OCI-LY7 (cell line): ENCODE data around the gene CERS6. TPM values are rescaled to one million over a fixed set of nuclear protein-coding genes. Genes with fewer than 3 reads are reported as not detected.

Source experiments
- BruUV-seq: library from RNA; stranded (reverse); fragments of 400-500 nt; replicated peaks from 2 replicates; lab custom pipeline; 2021; lab: Mats Ljungman, UMichigan
- CTCF ChIA-PET: fragments of 300-600 bp; sonication (Branson Sonifier 250); formaldehyde crosslinking; loops from one replicate; lab custom pipeline; 2022; ENCODE audit warnings: antibody characterized with exemption; ENCODE audit not compliant: unreplicated experiment; lab: Charles Lee
- POLR2A ChIA-PET: fragments of 300-600 bp; sonication (Branson Sonifier 250); formaldehyde crosslinking; loops from one replicate; lab custom pipeline; 2022; ENCODE audit warnings: antibody characterized with exemption; lab: Charles Lee
- DNase-seq: peaks from one replicate; pipeline ENCODE4 v3.0.0-alpha.2; 2015; ENCODE audit warnings: low spot score
- H2AFZ ChIP-seq: fragments of 200-600 bp; sonication (generic), shearing (Covaris generic); 2 replicates; pipeline ENCODE4 v1.6.1; 2014; ENCODE audit warnings: mild to moderate bottlenecking, antibody characterized with exemption, low read length, moderate library complexity
- H3K27ac ChIP-seq: fragments of 200-600 bp; sonication (generic); 2 replicates; pipeline ENCODE4 v1.5.1; 2014; ENCODE audit warnings: mixed run types, low read depth, mild to moderate bottlenecking, moderate library complexity, low read length, inconsistent platforms; ENCODE audit not compliant: poor library complexity, severe bottlenecking
- H3K36me3 ChIP-seq: fragments of 200-600 bp; sonication (generic); 2 replicates; pipeline ENCODE4 v1.6.1; 2014; ENCODE audit warnings: mild to moderate bottlenecking, antibody characterized with exemption, low read length, moderate library complexity, mixed read lengths; ENCODE audit not compliant: insufficient read depth
- H3K4me1 ChIP-seq: fragments of 200-600 bp; sonication (generic); 2 replicates; pipeline ENCODE4 v1.5.1; 2014; ENCODE audit warnings: mild to moderate bottlenecking, low read length; ENCODE audit not compliant: insufficient read depth, poor library complexity, severe bottlenecking
- H3K4me2 ChIP-seq: fragments of 200-600 bp; sonication (generic); 2 replicates; pipeline ENCODE4 v1.6.1; 2014; ENCODE audit warnings: mild to moderate bottlenecking, low read length
- H3K4me3 ChIP-seq: fragments of 200-600 bp; sonication (generic); 2 replicates; pipeline ENCODE4 v1.5.1; 2014; ENCODE audit warnings: mild to moderate bottlenecking, low read depth, low read length; ENCODE audit not compliant: poor library complexity, severe bottlenecking
- H3K79me2 ChIP-seq: fragments of 200-600 bp; sonication (generic); 2 replicates; pipeline ENCODE4 v1.6.1; 2016; ENCODE audit warnings: low read depth, mild to moderate bottlenecking, low read length, moderate library complexity, mixed read lengths; ENCODE audit not compliant: insufficient read depth
- H3K9me2 ChIP-seq: fragments of 200-600 bp; sonication (generic); 2 replicates; pipeline ENCODE4 v1.6.1; 2016; ENCODE audit warnings: mild to moderate bottlenecking, low read length, mixed read lengths; ENCODE audit not compliant: insufficient read depth
- H3K9me3 ChIP-seq: fragments of 200-600 bp; sonication (generic); 2 replicates; pipeline ENCODE4 v1.6.1; 2014; ENCODE audit warnings: mild to moderate bottlenecking, mixed run types, low read length, mixed read lengths
- H4K20me1 ChIP-seq: fragments of 200-600 bp; sonication (generic); 2 replicates; pipeline ENCODE4 v1.6.1; 2014; ENCODE audit warnings: mild to moderate bottlenecking, antibody characterized with exemption, low read length, moderate library complexity, mixed read lengths; ENCODE audit not compliant: insufficient read depth
- EZH2phosphoT487 ChIP-seq: fragments of 200-600 bp; sonication (generic); IDR thresholded peaks from 2 replicates; pipeline ENCODE4 v1.6.1; 2018; ENCODE audit warnings: low read depth, borderline replicate concordance, mild to moderate bottlenecking, mixed run types, antibody characterized with exemption, low read length, moderate library complexity, mixed read lengths
- intact Hi-C: fragments of 100-400 bp; cut with micrococcal nuclease; formaldehyde crosslinking; loops from one replicate; pipeline ENCODE4 v1.10.0; 2022; ENCODE audit not compliant: unreplicated experiment
- total RNA-seq, 2 experiments: library from RNA; depleted of rRNA in 1 of 2; stranded (reverse); fragments of >200 nt in 1 of 2; shearing (Covaris generic) in 1 of 2; gene quantifications; 2 replicates each; pipeline ENCODE4 v1.2.3, GENCODE V29; 2014 to 2022
- TF ChIP-seq, protein P1 (sequence below): fragments of 200-600 bp; sonication (generic); conservative IDR thresholded peaks from 2 replicates; pipeline ENCODE4 v1.5.1; 2014; ENCODE audit warnings: mild to moderate bottlenecking, antibody characterized with exemption, low read length, moderate library complexity, mixed read lengths

CERS6 gene
- total RNA-seq, 2 experiments from 2014 or later: 0.04 TPM; not detected in 1

GRCh38 chr2:168719446-168719845, 263.4 kb downstream of the CERS6 start:
- Histone ChIP-seq H3K4me2 (no peak overlapping the region), H4K20me1 (no peaks in the 10 kb centered on the region), H3K9me2 (no peaks in the 10 kb centered on the region), H3K36me3 (no peaks in the 10 kb centered on the region), H3K79me2 (no peaks in the 10 kb centered on the region), H2AFZ (no peak overlapping the region), H3K9me3 (no peaks in the 10 kb centered on the region), H3K4me1 (no peaks in the 10 kb centered on the region), H3K4me3 (no peak overlapping the region), H3K27ac (no peak overlapping the region)
- DNase-seq: no peak
- CTCF ChIA-PET: no interaction called here
- BruUV-seq: no TSS peak
- TF ChIP-seq, protein P1, sequence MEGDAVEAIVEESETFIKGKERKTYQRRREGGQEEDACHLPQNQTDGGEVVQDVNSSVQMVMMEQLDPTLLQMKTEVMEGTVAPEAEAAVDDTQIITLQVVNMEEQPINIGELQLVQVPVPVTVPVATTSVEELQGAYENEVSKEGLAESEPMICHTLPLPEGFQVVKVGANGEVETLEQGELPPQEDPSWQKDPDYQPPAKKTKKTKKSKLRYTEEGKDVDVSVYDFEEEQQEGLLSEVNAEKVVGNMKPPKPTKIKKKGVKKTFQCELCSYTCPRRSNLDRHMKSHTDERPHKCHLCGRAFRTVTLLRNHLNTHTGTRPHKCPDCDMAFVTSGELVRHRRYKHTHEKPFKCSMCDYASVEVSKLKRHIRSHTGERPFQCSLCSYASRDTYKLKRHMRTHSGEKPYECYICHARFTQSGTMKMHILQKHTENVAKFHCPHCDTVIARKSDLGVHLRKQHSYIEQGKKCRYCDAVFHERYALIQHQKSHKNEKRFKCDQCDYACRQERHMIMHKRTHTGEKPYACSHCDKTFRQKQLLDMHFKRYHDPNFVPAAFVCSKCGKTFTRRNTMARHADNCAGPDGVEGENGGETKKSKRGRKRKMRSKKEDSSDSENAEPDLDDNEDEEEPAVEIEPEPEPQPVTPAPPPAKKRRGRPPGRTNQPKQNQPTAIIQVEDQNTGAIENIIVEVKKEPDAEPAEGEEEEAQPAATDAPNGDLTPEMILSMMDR: no peak
- TF ChIP-seq EZH2phosphoT487: no peak
- intact Hi-C loops: no loop called here
- POLR2A ChIA-PET: no interaction called here

- Histone ChIP-seq H3K4me1 (no peaks in the 10 kb centered on the region), H3K9me3 (no peaks in the 10 kb centered on the region), H3K9me2 (no peaks in the 10 kb centered on the region), H3K4me2 (no peak overlapping the region), H3K4me3 (no peak overlapping the region), H2AFZ (no peak overlapping the region), H4K20me1 (no peaks in the 10 kb centered on the region), H3K27ac (no peak overlapping the region), H3K79me2 (no peaks in the 10 kb centered on the region), H3K36me3 (no peaks in the 10 kb centered on the region)
- ChIA-PET POLR2A (no interaction called here), CTCF (no interaction called here)
- BruUV-seq: no TSS peak
- TF ChIP-seq, protein P1: no peak
- no peak for TF ChIP-seq EZH2phosphoT487
- DNase-seq: no peak
- intact Hi-C loops: no loop called here
These were observed 266.5 kb downstream of the CERS6 start for GRCh38 chr2:168722592-168722991.

GRCh38 chr2:168723275-168723899, 267.3 kb downstream of the CERS6 start:
- H3K4me2 ChIP-seq: no peak overlapping the region
- H2AFZ ChIP-seq: no peak overlapping the region
- no peak overlapping the region for H3K4me3 ChIP-seq
- H3K9me2 ChIP-seq: no peaks in the 10 kb centered on the region
- TF ChIP-seq, protein P1: no peak
- TF ChIP-seq EZH2phosphoT487: no peak
- H3K9me3 ChIP-seq: no peaks in the 10 kb centered on the region
- H4K20me1 ChIP-seq: no peaks in the 10 kb centered on the region
- no TSS peak for BruUV-seq
- H3K27ac ChIP-seq: no peak overlapping the region
- no peak for DNase-seq
- H3K4me1 ChIP-seq: no peaks in the 10 kb centered on the region
- H3K79me2 ChIP-seq: no peaks in the 10 kb centered on the region
- POLR2A ChIA-PET: no interaction called here
- intact Hi-C loops: no loop called here
- CTCF ChIA-PET: no interaction called here
- H3K36me3 ChIP-seq: no peaks in the 10 kb centered on the region
